Activated CD8-positive, alpha-beta memory T cell treated with anti-CD3 and anti-CD28 coated beads, Interleukin-2, amount 50 U/mL, for 24 hours (primary cell): ENCODE measurements around the gene VWCE.

Experiments
- DNase-seq: peaks from one replicate; pipeline ENCODE4 v3.0.0-alpha.2; 2020; ENCODE audit errors: extremely low read depth

VWCE gene, protein sequence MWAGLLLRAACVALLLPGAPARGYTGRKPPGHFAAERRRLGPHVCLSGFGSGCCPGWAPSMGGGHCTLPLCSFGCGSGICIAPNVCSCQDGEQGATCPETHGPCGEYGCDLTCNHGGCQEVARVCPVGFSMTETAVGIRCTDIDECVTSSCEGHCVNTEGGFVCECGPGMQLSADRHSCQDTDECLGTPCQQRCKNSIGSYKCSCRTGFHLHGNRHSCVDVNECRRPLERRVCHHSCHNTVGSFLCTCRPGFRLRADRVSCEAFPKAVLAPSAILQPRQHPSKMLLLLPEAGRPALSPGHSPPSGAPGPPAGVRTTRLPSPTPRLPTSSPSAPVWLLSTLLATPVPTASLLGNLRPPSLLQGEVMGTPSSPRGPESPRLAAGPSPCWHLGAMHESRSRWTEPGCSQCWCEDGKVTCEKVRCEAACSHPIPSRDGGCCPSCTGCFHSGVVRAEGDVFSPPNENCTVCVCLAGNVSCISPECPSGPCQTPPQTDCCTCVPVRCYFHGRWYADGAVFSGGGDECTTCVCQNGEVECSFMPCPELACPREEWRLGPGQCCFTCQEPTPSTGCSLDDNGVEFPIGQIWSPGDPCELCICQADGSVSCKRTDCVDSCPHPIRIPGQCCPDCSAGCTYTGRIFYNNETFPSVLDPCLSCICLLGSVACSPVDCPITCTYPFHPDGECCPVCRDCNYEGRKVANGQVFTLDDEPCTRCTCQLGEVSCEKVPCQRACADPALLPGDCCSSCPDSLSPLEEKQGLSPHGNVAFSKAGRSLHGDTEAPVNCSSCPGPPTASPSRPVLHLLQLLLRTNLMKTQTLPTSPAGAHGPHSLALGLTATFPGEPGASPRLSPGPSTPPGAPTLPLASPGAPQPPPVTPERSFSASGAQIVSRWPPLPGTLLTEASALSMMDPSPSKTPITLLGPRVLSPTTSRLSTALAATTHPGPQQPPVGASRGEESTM

DNA sequence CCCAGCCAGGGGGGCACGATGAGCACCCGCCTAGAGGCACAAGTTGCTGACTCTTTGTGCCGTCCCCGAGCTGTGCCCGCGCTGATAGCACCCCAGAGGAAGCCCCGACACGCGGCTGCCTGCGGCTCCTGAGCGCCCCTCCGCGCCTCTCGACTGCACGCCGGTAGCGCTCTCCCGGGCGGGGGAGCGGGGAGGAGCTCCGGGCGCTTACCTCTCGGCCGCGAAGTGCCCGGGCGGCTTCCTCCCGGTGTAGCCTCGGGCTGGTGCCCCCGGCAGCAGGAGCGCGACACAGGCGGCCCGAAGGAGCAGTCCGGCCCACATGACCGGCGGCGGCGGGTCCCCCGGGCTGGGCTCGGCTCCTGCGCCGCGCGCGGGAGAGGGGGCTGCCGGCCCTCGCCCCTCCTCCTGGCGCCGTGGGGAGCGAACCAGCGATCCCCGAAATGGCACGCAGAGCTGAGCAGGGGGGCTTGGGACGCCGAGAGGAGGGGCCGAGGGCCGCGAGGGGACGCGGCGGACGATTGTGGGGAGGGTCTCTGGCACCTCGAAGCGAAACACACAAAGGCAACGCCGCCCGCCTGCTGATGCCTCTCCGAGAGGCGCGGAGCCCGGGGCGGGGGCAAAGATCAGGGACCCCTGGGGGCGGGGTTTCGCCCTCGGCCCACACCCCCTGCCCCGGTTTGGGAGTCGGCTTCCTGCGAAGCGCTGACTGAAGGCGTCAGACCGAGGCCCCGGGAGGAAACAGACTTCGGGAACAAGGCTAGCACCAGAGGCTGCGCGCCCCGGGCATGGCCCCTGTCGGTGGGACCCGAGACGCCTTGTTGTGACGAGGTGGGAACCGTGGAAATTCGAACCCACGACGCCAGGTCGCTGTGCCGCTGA lies at the start of gene VWCE:
VWCE (minus strand) TSS at position 600 of the 879 bp plus-strand sequence; CDS start at position 321, 279 bp downstream.
- DNase-seq: no peak

DNA sequence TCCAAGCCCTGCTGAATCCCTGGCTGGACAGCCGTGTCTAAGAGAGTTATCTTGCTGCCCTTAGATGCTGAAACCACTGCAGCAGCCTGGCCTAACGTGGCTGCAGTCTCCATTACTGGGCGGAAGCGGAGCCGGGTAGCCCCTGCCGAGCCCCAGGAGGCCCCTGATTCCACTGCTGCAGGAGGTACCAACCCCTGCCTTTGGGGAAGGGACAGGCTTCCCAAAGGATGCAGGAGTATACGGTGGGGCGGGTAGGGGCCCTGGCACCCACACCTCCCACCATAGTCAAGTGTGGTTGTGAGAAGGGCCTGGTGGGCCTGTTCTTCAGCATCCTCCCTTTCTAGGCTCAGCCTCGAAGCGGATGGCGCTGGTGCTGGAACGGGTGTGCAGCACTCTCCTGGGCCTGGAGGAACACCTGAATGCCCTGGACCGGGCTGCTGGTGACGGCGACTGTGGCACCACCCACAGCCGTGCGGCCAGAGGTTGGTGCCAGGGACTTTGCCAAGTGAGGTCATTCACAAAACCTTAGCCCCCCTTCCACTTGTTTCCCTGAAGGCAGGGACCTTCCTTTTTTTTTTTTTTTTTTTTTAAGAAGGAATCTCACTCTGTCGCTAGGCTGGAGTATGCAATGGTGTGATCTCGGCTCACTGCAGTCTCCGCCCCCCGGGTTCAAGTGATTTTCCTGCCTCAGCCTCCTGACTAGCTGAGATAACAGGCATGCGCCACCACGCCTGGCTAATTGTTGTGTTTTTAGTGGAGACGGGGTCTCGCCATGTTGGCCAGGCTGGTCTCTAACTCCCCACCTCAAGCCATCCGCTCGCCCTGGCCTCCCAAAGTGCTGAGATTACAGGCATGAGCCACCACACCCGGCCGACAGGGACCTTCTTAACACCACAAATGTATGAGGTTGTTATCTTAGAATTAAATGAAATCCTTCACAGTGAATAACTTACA lies 49.0 kb upstream of the VWCE start:
- no peak for DNase-seq

DNA sequence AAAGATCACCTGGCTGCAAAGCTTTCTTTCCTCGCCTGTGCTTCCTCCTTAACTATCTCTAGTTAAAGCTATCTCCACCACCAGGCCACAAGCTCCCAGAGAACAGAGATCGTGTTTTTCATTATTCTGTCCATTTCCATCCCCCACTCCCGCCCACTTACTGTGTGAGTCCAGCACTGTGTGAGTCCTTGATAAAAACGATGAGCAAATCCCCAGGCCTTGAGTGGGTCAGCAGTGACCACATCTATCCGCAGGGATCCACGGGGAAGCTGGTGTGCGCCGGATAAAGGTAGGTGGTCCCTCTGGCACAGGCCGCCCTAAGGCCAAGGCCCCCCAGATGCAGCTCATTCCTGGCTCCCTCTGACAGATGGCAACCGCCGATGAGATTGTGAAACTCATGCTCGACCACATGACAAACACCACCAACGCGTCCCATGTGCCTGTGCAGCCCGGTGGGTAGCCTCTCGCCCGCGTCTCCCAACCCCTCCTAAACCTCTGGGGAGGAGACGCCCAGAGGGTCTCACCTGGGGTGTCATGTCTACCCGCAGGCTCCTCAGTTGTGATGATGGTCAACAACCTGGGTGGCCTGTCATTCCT lies 47.2 kb upstream of the VWCE start:
- DNase-seq: no peak

DNA sequence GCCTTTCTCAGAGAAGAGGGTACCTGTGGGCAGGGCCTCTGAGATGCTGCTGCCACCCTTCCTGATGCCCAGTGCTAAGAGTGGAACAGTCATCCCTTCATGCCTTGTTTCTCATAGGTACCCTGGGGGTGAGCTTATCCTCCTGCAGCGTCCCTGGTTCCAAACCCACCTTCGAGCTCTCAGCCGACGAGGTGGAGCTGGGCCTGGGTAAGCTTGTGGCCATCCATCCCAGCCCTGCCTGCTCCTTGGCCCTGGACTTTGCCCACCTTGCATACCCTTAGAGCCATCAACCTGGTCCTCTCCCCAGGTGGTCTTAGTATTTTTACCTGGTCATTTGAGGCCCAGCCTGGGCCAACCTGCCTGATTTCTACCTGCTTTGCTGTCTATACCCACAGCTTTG lies 46.6 kb upstream of the VWCE start:
- no peak for DNase-seq

DNA sequence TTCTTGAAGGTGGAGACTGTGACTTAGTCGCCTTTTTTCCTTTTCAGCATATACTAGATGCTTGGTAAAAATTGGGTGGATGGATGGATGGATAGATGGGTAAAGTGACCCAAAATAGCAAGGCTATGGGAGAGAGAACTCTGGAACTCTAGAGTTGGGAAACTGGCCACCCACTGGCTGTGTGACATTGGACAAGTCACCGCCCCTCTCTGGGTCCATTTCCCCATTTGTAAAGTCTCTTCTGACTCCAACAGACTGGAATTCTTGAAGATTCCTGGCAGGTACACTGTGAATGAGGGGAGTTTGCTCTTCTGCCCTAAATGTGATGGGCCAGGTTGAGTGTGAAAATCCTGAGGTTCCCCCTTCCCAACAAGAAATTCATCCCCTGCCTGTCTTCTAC lies 45.9 kb upstream of the VWCE start:
- no peak for DNase-seq

DNA sequence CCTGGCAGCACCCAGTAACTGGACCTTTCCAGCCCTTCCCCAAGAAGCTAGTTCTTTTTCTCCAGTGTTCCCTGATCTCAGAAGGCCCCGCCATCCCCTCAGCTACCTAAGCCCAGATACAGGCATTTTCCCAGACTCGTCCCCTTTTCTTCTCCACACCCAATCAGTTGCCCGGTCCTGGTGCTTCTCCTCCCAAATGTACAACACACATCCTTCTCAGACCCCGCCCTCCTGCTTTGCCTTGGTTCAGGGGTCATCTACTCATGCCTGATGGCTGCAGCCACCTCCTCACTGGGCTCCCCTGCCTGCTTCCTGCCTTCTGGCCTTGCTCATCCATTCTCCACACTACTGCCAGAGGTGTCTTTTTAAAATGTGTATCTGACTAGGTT lies 44.4 kb upstream of the VWCE start:
- no peak for DNase-seq

DNA sequence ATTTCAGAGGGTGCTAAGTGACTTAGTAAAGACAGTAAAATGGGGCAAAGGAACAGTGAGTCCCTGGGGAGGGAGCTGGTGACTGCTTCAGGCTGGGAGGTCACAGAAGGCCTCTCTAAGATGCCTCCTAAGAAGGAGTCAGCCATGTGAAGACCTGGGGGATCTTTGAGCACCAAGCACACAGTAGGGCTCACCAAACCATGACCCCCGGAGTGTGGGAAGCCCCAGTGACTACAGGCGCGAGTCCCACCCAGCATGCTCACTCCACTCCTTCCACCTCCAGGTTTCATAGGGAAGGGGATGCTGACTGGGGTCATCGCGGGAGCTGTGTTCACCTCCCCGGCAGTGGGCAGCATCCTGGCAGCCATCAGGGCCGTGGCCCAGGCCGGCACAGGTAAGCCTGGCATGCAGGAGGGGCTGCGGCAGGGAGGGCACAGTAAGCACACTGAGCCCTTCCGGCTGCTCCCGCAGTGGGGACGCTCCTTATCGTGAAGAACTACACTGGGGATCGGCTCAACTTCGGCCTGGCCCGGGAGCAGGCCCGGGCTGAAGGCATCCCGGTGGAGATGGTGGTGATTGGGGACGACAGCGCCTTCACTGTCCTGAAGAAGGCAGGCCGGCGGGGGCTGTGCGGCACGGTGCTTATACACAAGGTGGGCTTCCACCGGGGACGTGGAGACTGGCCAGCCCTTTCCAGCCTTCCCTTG lies 43.8 kb upstream of the VWCE start:
- DNase-seq: no peak

DNA sequence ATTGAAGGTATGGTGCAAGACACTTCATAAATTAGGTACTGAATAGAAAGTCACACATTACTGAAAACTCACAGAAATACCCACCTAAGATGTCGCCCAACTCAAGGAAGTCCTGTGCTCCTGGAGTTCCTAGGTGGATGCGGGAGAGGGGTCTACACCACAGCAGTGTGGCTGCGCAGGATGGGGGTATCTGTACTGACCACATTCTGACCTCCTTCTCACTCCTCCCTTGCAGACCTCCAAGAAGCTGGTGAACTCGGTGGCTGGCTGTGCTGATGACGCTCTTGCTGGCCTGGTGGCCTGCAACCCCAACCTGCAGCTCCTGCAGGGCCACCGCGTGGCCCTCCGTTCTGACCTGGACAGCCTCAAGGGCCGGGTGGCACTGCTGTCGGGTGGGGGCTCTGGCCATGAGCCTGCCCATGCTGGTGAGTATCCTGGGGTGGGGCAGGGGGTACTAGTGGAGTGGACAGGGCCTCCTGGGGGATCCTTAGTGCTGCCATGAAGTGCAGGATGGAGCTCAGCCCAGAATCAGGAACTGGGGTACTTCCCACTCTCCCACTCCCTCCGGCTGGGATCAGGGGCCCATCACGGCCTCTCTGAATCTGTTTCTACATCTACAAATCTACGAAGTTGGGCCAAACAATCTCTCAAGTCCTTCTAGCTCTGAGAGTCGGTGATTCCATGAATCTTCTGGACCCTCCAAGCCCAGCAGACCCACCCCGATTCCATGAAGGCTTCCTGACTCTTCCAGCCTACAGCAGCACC lies 42.8 kb upstream of the VWCE start:
- DNase-seq: no peak

DNA sequence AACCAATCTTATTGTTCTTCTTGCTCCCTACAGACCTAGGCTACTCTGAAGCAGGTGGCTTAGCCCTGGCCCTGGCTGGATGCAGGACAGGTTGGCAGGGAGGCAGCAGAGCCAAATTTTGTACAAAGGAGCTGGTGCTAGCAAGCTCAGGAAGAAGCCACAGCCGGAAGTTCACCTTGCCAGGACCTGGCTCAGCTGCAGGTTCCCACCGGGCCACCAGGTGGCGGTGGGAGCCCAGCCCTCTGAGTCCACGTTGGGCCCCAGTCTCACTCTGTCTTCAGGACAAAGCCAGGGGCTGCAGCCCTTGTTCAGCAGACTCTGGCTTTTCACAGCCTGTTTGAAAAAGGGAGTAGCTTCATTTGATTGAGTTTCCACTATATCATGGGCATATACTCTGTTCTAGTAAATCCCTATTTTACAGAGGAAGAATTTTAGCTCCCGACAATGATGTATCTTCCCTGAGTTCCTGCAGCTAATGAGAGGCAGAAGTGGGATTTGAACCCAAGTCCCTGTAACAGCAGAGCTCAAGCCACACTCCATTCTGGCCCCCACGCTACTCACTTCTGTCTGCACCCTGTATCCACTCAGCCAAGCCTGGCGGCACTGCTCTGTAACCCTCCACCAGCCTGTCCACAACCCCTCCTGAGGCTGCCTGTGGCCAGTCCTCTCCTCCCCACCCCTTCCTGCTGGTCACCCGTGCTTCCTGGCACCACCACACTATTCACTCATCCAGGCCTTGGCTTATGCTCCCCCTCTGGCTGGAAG lies 41.2 kb upstream of the VWCE start:
- DNase-seq: peak; percentile 52

DNA sequence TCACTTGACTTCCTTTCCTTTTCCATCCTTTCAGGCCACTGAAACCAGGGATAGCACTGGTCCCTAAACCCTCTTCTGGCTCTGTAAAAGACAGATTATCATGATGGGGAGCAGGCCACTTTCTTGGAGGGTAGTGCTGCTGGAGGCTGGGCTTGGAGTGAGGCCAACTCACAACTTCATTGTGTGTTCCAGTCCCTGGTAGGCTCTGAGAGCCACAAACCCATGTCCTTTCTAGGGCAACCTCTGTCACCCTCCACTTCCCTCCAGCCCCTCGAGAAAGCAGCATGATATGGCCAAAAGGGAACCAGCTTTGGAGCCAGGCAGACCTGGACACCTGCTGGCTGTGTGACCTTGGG lies 40.2 kb upstream of the VWCE start:
- no peak for DNase-seq

DNA sequence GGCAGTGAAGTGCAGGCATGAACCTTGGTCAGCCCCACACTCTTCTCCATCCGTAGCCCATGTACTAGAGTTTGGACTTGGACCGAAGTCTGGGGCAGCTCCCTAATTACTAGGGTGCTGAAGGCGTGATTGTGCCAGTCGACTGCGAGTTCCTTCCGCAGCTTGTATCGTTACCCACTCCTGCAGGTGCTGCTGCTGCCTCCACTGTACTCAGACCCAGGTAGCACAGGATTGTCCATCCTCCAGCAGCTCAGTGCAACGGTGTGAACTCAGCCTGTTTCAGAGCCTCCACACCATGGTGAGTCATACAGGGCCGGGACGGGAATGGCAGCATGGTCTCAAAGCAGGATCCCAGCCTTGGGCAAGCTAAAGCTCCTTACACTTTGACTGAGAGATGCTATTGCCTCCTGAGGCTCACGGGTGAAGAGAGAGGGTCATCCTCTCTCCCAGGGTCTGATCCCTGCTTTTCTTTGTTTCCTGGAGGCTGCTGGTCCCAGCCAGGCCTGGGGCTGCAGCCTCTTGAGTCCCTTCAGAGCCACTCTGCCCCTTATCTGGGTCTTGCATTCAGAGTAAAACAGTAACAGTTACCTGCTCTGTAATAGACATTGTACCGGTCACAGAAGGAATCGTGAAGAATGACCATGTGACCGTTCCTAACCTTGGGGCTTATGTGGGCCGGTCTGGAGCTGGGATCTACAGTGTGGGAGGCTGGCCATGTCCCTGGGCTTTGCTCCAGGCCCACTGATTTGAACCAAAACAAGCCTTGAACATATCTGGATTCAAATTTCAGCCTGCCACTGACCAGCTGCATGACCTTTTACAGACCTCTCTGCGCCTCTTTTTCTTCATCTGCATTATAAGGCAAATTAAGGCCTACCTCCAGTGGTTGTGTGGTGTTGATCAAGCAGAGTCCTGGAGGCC lies 39.6 kb upstream of the VWCE start:
- DNase-seq: no peak

DNA sequence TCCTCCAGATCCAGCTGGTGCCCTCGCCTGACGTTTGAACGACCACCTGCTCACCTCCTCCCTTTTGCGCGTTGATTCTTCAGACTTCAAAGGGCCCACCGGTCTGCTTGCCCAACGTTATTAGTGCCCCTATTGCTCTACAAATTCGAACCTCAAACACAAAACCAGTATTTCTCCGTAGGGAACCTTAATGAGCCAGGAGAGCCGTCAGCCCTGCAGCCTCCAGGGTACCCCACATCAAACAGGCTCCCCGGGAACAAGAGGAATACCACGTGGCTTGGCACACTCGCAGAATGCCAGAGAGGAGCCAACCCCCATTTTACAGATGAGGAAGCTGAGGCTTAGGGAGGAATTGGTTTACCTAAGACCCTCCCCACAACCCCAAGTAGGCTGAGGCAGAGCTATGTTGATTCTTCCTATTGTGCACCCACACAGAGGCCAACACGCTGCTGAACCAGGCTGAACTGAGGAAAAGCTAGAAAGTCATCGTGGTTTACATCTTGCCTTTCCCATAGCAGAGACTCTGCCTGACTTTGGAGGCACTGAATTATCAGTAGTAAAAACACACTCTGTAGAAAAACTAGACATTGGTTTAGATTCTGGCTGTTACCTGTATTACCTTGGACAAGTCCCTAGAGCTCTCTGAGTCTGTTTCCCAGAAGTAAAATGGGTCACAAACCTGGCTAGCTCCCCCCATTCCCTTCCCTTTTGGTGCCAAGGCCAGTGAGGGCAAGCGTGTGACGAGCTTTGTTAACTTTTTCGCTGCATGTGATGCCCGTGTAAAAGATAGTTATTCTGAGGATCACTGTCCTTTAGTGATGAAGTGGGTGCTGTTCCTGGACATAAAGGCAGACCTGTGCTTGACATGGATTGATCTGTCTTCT lies 38.7 kb upstream of the VWCE start:
- no peak for DNase-seq

DNA sequence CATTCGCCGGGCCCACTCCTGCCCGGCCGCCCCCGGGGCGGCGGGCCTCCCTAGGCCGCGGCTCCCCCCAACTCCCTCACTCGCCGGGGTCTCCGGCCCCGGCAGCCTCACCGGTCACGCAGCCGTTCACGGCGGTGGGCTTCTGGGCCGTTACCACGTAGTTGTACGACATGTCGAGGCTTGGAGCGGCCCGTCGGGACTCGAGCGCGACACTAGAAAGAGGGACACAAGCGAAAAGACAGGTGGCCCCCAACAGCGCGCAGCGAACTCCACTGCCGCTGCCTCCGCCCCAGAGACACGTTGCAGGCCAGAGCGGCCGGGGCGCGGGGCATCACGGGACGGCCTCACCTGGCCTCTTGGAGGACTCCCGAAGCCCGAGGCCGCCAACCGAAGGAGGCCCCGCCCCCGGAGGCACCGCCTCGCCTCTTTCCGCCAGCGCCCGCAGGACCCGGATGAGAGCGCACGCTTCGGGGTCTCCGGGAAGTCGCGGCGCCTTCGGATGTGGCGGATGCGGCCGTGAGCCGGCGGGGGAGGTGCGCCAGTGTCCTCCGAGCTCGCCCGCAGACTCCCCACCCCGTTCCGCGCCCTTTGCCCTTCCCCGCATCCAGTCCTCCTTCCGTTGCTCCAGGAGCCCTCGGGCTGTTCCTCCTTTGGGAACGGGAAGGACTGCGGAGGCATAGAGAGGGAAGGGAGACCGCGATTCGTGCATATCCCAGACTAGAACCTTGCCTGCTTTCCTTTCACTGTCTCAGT lies 37.9 kb upstream of the VWCE start, which contains the start of the genes DDB1 and TKFC:
DDB1 (minus strand) TSS at position 309 of the 753 bp plus-strand sequence; CDS start at position 172, 137 bp downstream.
TKFC (plus strand) TSS at position 432 of the 753 bp plus-strand sequence. CDS start 1,501 bp downstream, outside the sequence.
- DNase-seq: peak; percentile 88

DNA sequence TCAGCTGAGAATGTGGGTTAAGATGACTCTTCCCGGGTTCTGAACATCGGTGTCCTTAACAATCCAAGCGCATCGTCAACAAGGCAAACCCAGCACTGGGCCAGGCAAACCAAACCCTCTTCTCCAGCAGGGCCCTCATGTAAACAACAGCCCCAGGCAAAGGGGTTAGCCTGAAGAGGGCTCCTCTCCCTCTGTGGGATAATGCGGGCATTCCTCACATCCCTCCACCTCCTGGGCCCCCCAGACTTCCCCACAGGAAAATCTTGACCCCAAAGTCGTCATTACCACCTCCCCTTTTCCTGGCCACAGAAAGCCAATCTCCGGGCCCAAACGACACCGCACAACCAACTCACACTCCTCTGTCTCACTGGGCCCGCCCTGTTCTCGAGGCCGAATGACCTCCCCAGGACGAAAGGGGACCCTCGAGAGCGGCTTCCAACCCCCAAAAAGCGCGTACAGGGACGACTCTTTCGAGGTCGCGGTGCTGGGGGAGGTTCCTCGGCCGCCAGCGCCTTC lies 37.2 kb upstream of the VWCE start:
- DNase-seq: no peak

DNA sequence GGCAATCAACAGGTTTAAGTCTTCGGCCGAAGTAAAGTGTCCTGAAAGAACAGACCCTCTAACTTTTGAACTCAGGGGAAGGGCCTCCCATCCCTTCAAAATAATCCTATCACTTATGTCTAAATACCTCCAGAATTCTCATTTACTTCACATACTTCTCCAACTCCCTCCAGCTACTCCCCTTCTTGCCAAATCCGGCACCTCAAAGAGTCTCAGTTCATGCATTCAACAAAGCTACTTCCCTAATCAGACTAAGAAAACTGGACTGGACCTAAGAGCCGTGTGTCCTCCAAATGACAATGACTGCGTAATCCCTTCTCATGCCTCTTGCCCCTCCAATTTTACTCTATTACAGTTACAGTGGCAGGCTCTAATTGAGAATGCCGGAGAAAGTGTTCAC lies 36.5 kb upstream of the VWCE start:
- DNase-seq: no peak
